Stomach (tissue), 9 donors: ENCODE results near the gene BICDL1. TPM values are rescaled to one million over a fixed set of nuclear protein-coding genes. Genes with fewer than 3 reads are reported as not detected.

Experiments used
- DNase-seq, 2 donors: peaks; one replicate each; pipeline versions ENCODE4 v3.0.0 to v3.0.0-alpha.2; 2013 to 2019
- H3K27ac ChIP-seq, 5 donors: fragments of 200-600 bp in 4 of 5; sonication (generic) in 4 of 5; one replicate each; pipeline ENCODE4 v1.5.1; 2013 to 2019; ENCODE audit warnings: mild to moderate bottlenecking in 1 of 5, moderate library complexity in 1 of 5
- H3K27me3 ChIP-seq, 3 donors: fragments of 200-600 bp; sonication (generic); one replicate each; pipeline ENCODE4 v1.5.1; 2017 to 2019; ENCODE audit warnings: mixed run types in 1 of 3
- H3K36me3 ChIP-seq, 4 donors: fragments of 200-600 bp; sonication (generic); 1 replicate in 3 of 4; 2 replicates in 1 of 4; pipeline ENCODE4 v1.5.1; 2016 to 2019
- H3K4me1 ChIP-seq, 4 donors: fragments of 200-600 bp; sonication (generic); one replicate each; pipeline ENCODE4 v1.5.1; 2016 to 2019
- H3K4me3 ChIP-seq, 4 donors: fragments of 200-600 bp; sonication (generic) in 3 of 4; one replicate each; pipeline ENCODE4 v1.5.1; 2016 to 2019; ENCODE audit warnings: mild to moderate bottlenecking in 1 of 4
- H3K9me3 ChIP-seq, 4 donors: fragments of 200-600 bp; sonication (generic); one replicate each; pipeline ENCODE4 v1.5.1; 2016 to 2019
- CTCF ChIP-seq, 7 experiments: fragments of 450-650 bp in 4 of 7; fragments of 200-600 bp in 3 of 7; sonication (generic) in 3 of 7; IDR thresholded peaks; one replicate each; pipeline ENCODE4 v1.5.1; 2016 to 2019; ENCODE audit warnings: antibody characterized with exemption in 7 of 7, control low read depth in 2 of 7, mild to moderate bottlenecking in 1 of 7
- EP300 ChIP-seq: sonication (generic); formaldehyde crosslinking; IDR thresholded peaks from one replicate; pipeline ENCODE4 v1.6.1; 2017; ENCODE audit warnings: antibody characterized with exemption
- POLR2A ChIP-seq, 4 donors: fragments of 450-650 bp; IDR thresholded peaks; one replicate each; pipeline ENCODE4 v1.6.1; 2016; ENCODE audit warnings: antibody characterized with exemption in 4 of 4, control low read depth in 2 of 4, mild to moderate bottlenecking in 1 of 4, moderate library complexity in 1 of 4
- POLR2AphosphoS5 ChIP-seq, 3 donors: sonication (generic); formaldehyde crosslinking; IDR thresholded peaks; one replicate each; pipeline ENCODE4 v1.6.1; 2016; ENCODE audit warnings: antibody characterized with exemption in 3 of 3
- WGBS, 5 donors: extraction: QIAGEN DNeasy Blood & Tissue Kit in 3 of 5; methylation state at CpG; one replicate each; pipeline versions ENCODE4 v1.1.5 to v1.1.7; 2013 to 2018; 5-methylcytosine and 5-hydroxymethylcytosine counted together
- intact Hi-C: fragments of 100-400 bp; cut with DNase I; formaldehyde crosslinking; loops from one replicate; pipeline ENCODE4 v1.15.1; 2023; ENCODE audit warnings: low total_unique reads
- polyA plus RNA-seq, 3 donors: library from polyadenylated mRNA; stranded (reverse); fragments of 200-250 nt; gene quantifications; one replicate each; pipeline ENCODE4 v1.2.3, GENCODE V29; 2013
- total RNA-seq, 5 donors: library from RNA; depleted of rRNA; stranded (reverse); fragments of >200 nt; gene quantifications; one replicate each; pipeline versions ENCODE4 v1.1.0 to v1.2.3, GENCODE V29; 2014 to 2016
- donor health status: healthy with polysubstance abuse.
- donor health status: Bipolar disorder and iron deficiency.
- donor health status: healthy.

Gene BICDL1
- total and polyA plus RNA-seq, 8 donors, result 8.6 to 68.7 (median 25.4) TPM

DNA sequence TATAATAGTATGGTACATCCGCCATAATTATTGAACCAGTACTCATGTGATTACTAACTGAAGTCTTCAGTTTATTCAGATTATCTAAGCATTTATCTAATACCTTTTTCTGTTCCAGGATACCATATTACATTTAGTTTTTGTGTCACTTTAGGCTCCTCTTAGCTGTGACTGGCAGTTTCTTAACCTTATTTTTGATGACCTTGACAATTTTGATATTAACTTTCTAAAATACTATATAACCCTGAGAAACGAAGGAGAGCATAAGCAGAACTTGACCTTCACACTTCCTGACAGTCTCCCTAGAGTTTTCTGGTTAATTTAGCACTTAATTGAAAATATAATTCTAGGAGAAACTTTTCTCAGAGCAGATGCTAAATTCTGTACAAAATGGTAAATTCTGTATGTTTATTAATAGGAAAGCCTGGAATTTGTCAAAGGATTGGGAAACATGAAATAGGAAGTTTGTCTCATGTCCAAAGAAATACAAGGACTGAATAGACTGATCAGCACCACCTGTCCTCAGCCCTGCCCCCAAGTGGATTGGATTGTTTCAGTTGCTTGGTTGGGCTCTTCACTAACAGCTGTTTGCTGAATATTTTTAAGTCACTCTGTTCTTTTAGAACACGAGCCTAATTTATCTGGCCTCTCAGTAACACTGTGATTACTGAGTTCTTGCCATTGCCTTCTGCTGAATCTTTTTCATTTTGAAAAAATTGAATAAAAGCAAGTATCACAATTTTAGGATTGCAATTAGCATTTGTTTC, 6.0 kb downstream of the BICDL1 start:
- no peak for DNase-seq
- no peak for TF ChIP-seq EP300
- TF ChIP-seq POLR2AphosphoS5 (IDR thresholded peaks at IDR 0.05), result no peak
- TF ChIP-seq POLR2A (IDR thresholded peaks at IDR 0.05), result no peak
- no peak for TF ChIP-seq CTCF (IDR thresholded peaks at IDR 0.05)
- whole genome bisulfite sequencing, 5 donors, result 51 to 81% (median 66%) methylated on average over 3 of the region's 3 CpGs

DNA sequence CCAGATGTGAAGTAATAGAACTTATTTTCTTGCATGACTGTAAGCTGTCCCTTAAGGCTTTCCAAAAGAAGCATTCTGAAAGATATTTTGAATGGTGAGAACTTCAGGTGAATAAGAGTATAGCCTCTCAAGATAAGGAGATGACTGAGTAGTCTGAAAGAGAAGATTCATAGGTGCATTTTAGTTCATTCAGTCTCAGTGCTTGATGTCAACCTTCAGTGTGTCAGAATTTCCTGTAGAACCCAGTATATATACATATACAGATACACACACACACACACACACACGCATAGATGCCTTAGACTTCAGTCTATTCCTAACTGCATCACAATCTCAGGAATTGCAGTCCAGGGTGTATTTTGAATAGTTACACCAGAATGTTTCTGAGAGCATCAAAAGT, 7.4 kb downstream of the BICDL1 start:
- H3K9me3 ChIP-seq, result no peaks in the 10 kb centered on the region
- TF ChIP-seq CTCF (IDR thresholded peaks at IDR 0.05) (no peak), EP300 (no peak), POLR2AphosphoS5 (IDR thresholded peaks at IDR 0.05) (no peak), POLR2A (IDR thresholded peaks at IDR 0.05) (no peak)
- no peak for DNase-seq
- intact Hi-C loops, result no loop called here
- WGBS, 5 donors, result 86 to 100% (median 94%) methylated on average over 1 of the region's 1 CpG
- H3K36me3 ChIP-seq, result peaks cover 0 to 3% (median 0%) of the 10 kb centered on the region in 4 donors
- H3K27me3 ChIP-seq, result peaks cover 0 to 27% (median 0%) of the 10 kb centered on the region in 3 donors
- H3K4me3 ChIP-seq, result no peak overlapping the region
- no peaks in the 10 kb centered on the region for H3K4me1 ChIP-seq
- no peak overlapping the region for H3K27ac ChIP-seq

More for the DNA sequence above, 6.0 kb downstream of the BICDL1 start:
- Histone ChIP-seq H3K27me3 (peaks cover 0 to 40% (median 0%) of the 10 kb centered on the region in 3 donors), H3K9me3 (no peaks in the 10 kb centered on the region), H3K27ac (no peak overlapping the region), H3K4me3 (no peak overlapping the region), H3K36me3 (peaks cover 0 to 3% (median 0%) of the 10 kb centered on the region in 4 donors), H3K4me1 (peaks cover 5 to 11% (median 8%) of the 10 kb centered on the region in 4 donors)
- intact Hi-C loops, result no loop called here

GRCh38 chr12:119998471-119999245, 9.6 kb downstream of the BICDL1 start:
- no peak for DNase-seq
- Histone ChIP-seq H3K4me3 (no peak overlapping the region), H3K9me3 (no peaks in the 10 kb centered on the region), H3K4me1 (no peaks in the 10 kb centered on the region), H3K36me3 (peaks cover 0 to 3% (median 0%) of the 10 kb centered on the region in 4 donors), H3K27ac (no peak overlapping the region), H3K27me3 (peaks cover 0 to 19% (median 0%) of the 10 kb centered on the region in 3 donors)
- TF ChIP-seq EP300, result no peak
- TF ChIP-seq CTCF (IDR thresholded peaks at IDR 0.05), result no peak
- TF ChIP-seq POLR2A (IDR thresholded peaks at IDR 0.05), result no peak
- TF ChIP-seq POLR2AphosphoS5 (IDR thresholded peaks at IDR 0.05), result no peak
- 83 to 90% (median 90%) methylated on average over 13 of the region's 13 CpGs for whole genome bisulfite sequencing, 5 donors
- intact Hi-C loops, result no loop called here

DNA sequence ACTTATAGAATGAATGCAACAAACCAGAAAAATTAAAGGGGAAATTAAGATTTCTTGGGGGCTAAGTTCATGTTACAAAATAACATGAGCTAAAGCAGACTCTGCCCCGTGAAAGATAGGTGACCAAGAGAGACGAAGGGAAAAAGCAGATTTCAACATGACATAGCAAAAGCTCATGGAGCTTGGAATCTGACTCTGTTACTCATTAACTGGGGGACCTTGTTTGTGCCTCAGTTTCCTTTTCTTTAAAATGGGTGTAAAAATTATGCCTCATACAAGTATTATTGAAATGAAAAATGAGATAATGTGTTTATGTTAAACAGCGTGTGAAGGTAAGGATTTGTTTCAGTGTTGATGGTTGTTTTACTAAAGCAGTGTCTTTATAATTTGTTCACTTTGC, 11.5 kb downstream of the BICDL1 start:
- no peak for DNase-seq
- Histone ChIP-seq H3K36me3 (peaks cover 0 to 3% (median 0%) of the 10 kb centered on the region in 4 donors), H3K9me3 (no peaks in the 10 kb centered on the region), H3K27ac (no peak overlapping the region), H3K4me1 (no peaks in the 10 kb centered on the region), H3K27me3 (peaks cover 0 to 16% (median 0%) of the 10 kb centered on the region in 3 donors), H3K4me3 (no peak overlapping the region)
- WGBS, 5 donors, result 82 to 93% (median 90%) methylated on average over 3 of the region's 3 CpGs
- intact Hi-C loops, result no loop called here
- TF ChIP-seq CTCF (IDR thresholded peaks at IDR 0.05) (no peak), EP300 (no peak), POLR2AphosphoS5 (IDR thresholded peaks at IDR 0.05) (no peak), POLR2A (IDR thresholded peaks at IDR 0.05) (no peak)
